GM18507 (cell line): ENCODE measurements around the gene HEATR5A.
"Not testable (repeated sequence)": the region's sequence is repeated elsewhere in the genome, so short reads cannot be mapped to it uniquely, and the experiment has no call there.

Experiments used
- DNase-seq: peaks from one replicate; pipeline ENCODE4 v3.0.0; 2011; ENCODE audit warnings: low read depth; ENCODE audit not compliant: insufficient read length; ENCODE audit errors: extremely low spot score
- FAIRE-seq: peaks from 2 replicates; lab custom pipeline; 2011; peaks lifted over from hg19 to GRCh38; lab: Jason Lieb, UNC

Gene HEATR5A

GRCh38 chr14:31340297-31341063, 79.9 kb downstream of the HEATR5A start:
- DNase-seq (peak; percentile 8), FAIRE-seq (no peak)

GRCh38 chr14:31339743-31340142, 80.6 kb downstream of the HEATR5A start:
- DNase-seq = no peak
- no peak for FAIRE-seq

DNA sequence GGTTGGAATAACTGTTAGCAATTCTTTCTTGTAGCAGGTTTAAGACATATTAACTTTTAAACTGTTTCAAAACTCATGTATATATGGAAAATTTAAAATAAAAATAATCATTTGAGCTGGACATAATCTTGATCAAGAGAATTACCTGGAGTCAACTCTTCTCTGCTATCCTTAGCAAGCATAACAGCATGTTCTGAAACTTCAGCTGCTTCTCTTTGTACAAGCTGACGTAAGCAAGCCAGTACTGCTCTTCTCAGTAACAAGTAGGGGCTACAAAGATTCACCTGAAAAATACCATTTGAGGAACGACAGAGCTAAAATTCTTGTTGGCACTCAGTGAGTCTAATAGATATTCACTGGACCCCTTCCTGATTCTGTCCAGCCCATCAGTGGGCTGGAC, 83.0 kb downstream of the HEATR5A start:
- DNase-seq (no peak), FAIRE-seq (no peak)

- FAIRE-seq = no peak
- no peak for DNase-seq
Observed at GRCh38 chr14:31336646-31337045, 83.7 kb downstream of the HEATR5A start.

GRCh38 chr14:31331395-31331794, 89.0 kb downstream of the HEATR5A start:
- not testable (repeated sequence) for FAIRE-seq, DNase-seq

DNA sequence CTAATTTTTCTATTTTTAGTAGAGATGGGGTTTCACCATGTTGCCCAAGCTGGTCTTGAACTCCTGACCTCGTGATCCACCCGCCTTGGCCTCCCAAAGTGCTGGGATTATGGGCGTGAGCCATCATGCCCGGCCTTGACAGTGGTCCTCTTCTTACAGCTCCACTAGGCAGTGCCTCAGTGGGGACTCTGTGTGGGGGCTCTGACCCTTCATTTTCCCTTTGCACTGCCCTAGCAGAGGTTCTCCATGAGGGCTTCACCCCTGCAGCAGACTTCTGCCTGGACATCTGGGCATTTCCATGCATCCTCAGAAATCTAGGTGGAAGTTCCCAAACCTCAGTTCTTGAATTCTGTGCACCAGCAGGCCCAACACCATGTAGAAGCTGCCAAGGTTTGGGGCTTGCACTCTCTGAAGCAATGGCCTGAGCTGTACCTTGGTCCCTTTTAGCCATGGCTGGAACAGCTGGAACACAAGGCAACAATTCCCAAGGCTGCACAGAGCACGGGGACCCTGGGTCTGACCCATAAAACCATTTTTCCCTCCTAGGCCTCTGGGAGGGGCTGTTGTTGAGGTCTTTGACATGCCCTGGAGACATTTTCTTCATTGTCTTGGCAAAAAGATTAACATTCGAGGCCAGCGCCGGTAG, 90.4 kb downstream of the HEATR5A start:
- not testable (repeated sequence) for DNase-seq, FAIRE-seq

GRCh38 chr14:31326111-31326510, 94.2 kb downstream of the HEATR5A start:
- no peak for DNase-seq
- no peak for FAIRE-seq

GRCh38 chr14:31323419-31323818, 96.9 kb downstream of the HEATR5A start:
- FAIRE-seq (no peak), DNase-seq (no peak)

DNA sequence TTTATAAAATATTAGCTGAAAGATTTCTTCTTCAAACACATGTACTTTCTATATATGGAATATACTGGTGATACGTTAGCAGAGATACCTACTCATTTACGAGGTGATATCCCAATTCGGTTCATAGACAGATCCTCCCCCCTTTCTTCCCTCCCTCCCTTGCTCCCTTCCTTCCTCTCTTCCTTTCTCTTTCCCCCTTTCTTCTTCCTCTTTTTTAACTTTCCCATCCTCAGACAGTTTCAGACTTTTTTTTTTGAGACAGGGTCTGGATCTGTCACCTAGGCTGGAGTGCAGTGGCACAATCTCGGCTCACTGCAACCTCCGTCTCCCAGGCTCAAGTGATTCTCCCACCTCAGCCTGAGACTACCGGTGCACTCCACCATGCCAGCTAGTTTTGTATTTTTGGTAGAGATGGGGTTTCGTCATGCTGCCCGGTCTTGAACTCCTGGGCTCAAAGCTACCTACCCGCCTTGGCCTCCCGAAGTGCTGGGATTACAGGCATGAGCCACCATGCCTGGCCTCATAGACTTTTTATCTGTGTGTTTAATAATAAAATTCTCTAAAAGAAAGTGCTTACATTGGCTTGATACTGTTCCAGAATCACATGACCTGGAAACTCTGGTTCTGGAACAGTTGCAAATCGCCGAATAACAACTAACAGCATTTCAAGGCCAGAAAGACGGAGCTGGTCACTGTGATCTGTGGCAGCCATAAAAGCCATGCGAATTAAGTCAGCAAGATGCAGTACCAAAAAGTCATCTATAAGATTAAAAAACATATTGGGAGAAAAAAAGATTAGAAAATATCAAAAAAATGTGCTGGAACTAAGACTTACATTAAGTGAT, 99.2 kb downstream of the HEATR5A start:
- DNase-seq (no peak), FAIRE-seq (no peak)

- DNase-seq = no peak
- FAIRE-seq = no peak
Observed at GRCh38 chr14:31320216-31320615, 100.1 kb downstream of the HEATR5A start.

DNA sequence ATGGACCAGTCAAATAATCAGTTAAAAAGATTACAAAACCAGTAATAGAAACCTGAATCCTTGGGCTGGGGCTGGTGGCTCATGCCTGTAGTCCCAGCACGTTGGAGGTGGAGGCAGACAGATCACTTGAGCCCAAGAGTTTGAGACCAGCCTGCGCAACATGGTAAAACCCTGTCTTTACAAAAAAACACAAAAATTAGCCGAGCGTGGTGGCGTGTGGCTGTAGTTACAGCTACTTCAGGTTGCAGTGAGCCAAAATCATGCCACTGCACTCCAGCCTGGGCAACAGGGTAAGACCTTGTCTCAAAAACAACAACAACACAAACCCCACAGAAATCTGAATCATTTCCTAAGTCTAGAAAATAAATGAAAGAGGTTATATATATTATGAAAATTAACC, 100.6 kb downstream of the HEATR5A start:
- no peak for FAIRE-seq
- no peak for DNase-seq

DNA sequence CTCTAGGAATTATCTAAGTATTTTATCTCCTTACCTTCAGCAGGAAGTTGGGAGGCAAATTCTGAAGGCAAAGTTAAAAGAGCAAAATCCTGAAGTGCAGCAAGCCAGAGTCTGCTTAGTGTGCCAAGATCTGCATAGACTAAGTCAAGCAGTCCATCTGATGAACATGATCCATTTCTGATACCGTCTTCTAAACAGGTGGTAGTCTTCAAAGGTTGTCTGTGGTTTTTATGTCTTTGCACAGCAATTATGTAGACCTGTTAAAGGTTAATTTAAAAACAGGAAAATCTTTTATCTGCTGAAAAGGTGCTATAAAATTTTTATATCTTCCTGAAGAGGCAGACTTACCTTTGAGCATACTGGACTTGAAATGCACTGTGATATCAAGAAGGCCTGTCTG, 107.4 kb downstream of the HEATR5A start:
- DNase-seq (no peak), FAIRE-seq (no peak)

- not testable (repeated sequence) for DNase-seq, FAIRE-seq
Observed at GRCh38 chr14:31312370-31312769, 108.0 kb downstream of the HEATR5A start.

DNA sequence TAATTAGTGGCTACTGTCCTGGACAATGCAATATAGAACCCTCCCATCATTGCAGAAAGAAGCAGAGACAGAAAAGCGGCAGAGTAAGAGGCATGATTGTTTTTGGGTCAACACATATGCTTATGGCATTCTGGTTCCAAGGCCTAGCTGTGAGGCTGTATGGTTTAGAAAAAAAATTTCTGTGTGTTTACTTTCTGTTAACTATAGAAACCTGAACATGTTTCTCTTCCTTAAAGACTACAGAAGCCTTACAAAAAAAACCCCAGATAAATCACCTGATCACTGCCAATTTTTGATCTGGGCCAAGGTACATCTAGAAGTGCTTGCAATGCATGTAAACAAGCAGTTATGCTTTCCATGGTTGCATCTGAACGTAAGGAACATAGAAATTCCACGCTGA, 112.7 kb downstream of the HEATR5A start:
- no peak for DNase-seq
- no peak for FAIRE-seq

- FAIRE-seq = no peak
Observed at GRCh38 chr14:31307198-31307597, 113.2 kb downstream of the HEATR5A start.

GRCh38 chr14:31303654-31304053, 116.7 kb downstream of the HEATR5A start:
- FAIRE-seq (no peak), DNase-seq (no peak)

More at GRCh38 chr14:31307198-31307597, 113.2 kb downstream of the HEATR5A start:
- no peak for DNase-seq

DNA sequence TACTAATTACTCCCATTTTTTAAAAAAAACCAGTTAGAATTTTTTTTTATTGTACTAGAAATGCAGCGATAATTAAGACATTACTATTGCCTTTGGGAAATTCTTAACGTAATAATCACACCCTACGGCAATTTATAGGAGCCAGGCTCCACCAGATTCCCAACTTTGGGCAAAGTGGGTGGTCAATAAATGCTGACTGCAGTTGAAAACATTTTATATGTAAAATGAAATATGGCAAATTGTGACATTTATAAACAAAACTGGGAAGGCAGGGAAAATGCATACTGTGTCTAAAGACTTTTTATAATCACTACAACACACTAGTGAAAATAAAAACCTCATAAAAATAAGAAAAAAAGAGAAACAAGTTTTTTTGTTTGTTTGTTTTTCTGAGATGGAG, 119.5 kb downstream of the HEATR5A start:
- DNase-seq (no peak), FAIRE-seq (no peak)

DNA sequence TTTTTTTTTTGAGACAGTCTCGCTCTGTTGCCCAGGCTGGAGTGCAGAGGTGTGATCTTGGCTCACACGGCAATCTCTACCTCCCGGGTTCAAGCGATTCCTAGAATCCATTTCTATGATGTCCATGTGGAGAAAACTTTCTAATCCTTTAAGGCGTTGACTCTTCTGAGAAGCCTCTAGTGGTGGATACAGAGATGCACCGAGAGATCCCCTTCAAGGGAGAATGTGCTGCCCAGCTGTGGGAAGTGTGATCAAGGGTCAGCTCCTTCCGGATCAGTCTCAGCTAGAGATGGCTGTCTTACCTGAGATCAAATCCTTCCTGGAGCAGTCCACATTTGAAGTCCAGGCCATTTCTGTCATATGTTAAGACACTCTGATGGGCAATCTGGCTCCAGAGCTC, 120.1 kb downstream of the HEATR5A start:
- FAIRE-seq (no peak), DNase-seq (no peak)

DNA sequence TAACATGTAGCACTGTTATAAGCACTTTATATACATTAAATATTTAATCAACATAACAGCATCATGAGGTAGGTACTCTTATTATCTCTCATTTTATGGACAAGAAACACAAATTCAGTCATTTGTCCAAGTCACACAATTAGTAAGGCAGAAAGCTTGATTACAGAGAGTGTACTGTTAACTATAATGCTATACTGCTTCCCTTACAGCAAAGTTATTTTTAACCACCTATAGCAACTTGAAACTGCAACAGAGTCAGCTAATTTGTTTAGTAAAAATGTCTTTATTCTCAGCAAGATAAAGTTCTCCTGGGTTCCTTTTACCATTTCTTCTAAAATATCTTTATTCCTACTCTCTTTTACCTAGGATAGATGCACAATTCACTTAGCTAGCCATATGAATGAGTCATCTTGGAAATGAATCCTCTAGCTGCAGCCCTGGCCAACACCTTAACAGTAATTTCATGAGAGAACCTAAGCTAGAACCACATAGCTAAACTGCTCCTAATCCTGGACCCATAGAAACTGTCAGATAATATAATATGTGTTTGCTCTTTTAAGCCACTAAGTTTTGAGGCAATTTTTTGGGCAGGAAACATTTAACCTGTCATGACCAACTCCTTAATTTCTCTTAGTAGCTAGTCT, 122.5 kb downstream of the HEATR5A start:
- no peak for FAIRE-seq
- DNase-seq = no peak

DNA sequence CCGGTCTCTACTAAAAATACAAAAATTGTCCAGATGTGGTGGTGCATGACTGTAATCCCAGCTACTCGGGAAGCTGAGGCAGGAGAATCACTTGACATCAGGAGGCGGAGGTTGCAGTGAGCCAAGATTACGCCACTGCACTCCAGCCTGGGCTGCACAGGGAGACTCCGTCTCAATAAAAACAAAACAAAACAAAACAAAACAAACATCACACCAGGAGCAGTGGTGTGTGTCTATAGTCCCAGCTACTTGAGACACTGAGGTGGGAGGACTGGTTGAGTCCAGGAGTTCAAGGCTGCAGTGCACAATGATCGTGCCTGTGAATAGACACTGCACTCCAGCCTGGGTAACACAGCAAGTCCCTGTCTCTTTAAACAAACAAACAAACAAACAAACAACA, 123.2 kb downstream of the HEATR5A start:
- no peak for FAIRE-seq
- DNase-seq = no peak
